SH-SY5Y (cell line): Measurements from ENCODE around the gene STX4.

Source experiments
- GATA2 ChIP-seq: IDR thresholded peaks from 2 replicates; pipeline ENCODE4 v1.6.1; 2011; ENCODE audit warnings: mild to moderate bottlenecking, low read depth, low read length
- GATA3 ChIP-seq: IDR thresholded peaks from 2 replicates; pipeline ENCODE4 v1.6.1; 2011; ENCODE audit warnings: low read depth, mild to moderate bottlenecking, low read length, moderate library complexity

STX4 gene

DNA sequence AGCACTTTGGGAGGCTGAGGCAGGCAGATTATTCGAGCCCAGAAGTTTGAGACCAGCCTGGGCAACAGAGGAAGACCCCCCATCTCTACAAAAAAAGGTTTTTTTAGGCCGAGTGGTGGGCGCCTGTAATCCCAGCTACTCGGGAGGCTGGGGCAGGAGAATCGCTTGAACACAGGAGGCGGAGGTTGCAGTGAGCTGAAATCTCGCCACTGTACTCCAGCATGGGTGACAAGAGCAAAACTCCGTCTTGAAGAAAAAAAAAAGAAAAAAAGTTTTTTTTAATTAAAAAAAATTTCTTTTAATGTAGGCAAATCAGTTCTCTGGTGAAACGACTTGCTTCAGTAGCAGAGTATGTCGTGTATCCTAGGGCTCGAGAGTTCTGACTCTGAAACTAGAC, 37.4 kb upstream of the STX4 start:
- TF ChIP-seq GATA2 (no peak), GATA3 (no peak)

DNA sequence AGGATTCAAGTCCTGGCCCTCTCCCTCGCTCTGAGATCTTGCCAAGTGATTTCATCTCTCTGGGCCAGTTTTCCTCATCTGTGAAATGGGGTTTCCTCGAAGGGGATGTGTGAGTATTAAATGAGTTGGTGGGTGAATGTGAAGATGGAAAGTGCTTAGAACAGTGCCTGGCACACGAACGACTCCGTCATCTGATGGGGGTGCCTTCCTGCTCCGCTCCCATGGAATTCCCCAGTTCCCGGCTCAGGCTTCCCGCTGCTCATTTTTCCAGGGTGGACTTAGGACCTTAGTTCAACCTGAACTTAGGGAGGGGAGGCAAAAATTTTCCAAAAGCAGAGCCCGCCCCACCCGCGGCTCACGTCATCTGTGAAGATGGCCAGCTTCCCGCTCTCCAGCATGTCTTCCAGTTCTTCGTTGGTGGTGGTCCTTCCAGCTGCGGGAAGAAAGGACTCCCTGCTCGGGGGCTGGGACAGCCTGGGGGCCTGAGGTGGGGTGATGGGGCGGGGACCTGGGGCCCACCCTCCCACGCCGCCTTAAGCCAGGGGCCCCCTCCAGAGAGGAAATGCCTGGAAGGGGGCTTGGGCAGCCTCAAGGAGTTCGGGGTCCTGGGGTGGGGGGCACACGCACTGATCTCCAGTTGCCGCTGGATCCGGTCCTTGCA, 36.9 kb upstream of the STX4 start:
- TF ChIP-seq GATA2 (no peak), GATA3 (no peak)

GRCh38 chr16:30996985-30997724, 36.2 kb upstream of the STX4 start:
- no peak for TF ChIP-seq GATA2
- TF ChIP-seq GATA3, result no peak

DNA sequence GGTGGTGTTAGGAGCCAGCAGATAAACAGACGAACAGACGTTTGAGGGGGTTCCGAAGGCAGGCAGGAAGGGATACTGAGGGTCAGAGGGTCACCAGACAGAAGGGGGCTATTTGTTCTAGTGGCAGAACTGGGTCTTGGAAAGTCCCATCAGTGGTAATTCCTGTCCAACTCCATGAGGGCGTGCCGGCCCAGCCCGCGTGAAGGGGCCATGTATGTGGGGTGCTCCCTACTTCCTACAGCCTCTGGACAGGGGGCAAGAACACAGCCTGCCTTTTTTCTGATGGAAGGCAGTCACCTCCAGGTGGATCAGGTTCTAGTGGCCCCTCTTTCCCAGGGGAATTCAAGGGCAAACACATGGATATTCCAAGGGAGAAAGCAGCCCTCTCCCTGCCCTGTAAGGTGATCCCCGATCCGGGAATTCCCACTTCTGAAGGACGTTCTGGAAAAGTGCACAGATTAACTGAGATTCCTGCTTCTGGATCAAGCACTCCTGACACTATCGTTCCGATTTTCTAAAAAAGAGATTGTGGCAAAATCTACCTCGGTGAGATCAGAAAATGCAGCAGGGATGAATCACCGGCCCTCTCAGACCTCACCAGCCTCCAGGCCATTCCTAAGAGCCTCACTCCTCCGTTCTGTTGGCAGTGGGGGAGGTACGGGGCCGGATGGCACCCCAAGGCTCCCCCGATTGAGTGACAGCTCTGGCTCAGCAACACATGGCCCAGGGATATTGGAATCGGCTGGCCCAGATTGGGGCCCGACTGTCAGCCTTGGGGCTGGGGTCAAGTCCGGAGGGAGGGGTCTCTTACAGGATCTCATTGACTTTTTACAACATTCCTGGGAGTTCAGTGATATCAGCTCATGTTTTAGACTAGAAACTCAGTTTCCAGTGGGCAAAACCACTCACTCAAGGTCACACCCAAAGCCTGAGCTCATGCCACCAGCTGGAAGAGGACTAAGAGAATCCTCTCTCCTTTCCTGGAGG, 35.3 kb upstream of the STX4 start:
- TF ChIP-seq GATA2 (no peak), GATA3 (no peak)

DNA sequence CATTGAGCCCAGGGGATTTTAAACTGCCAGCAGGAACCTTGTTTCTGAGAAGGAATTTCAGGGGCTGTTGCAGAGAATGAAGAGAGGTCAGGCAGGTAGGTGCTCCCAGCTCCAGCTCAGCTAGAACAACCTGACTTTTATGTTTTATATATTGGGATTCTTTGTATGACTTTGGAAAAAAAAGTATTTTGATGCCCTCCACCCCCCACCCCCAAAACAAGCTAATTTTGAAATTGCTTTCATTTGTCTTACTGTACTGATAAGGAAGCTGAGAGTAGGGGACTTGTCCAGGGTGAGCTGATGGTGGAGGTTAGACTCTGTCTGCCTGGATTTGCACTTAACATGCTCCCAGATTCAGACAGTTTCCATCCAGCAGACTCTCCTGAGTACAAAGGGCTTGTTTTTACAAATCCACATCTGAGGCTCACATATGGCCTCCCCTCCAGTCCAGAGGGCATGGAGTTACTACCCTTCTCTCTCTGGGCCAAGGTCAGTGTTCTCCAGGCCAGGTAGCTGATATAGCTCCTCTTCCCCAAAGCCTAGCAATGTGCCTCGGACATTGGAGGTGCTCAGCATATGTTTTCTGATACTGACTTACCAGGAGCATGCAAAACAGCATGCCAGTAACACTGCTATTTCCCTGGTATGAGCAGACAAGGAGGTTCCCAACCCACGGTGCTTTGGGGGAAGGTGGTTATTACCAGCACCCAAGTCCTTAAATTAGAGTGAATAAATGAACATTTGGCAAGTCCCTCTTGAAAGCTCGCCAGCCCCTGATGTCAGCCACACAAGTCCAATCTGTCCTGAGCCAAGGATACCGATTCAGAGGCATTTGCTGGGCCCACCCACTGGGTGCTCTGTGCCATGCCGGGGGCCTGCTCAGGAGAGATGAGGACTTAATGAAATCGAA, 34.3 kb upstream of the STX4 start:
- no peak for TF ChIP-seq GATA3
- no peak for TF ChIP-seq GATA2

DNA sequence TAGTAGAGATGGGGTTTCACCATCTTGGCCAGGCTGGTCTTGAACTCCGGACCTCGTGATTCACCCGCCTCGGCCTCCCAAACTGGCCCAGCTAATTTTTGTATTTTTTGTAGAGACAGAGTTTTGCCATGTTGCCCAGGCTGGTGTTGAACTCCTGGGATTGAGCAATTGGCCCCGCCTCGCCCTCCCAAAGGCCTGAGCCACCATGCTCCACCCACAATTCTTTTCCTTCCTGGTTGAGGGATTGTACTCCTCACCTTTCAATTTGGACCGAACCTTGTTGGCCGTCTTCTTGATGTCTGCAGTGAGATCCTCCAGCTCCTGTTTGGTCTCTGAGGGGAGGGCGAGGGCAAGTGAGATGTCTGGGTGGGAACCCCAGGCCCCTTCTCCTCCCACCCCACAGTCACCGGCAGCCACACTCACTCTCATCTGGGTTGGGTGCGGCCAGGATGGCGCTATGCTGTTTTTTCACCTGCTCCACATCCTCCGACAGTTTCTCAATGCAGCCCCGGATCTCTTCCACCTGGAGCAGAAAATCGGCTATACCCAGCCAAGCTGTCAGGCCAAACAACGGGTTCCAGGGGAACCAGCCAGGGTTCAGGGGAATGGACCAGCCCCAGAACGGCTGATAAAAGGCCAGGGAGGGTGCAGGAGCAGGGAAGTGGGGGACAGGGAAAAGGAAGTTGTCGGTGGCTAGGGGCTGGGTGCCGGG, 32.5 kb upstream of the STX4 start:
- no peak for TF ChIP-seq GATA3
- no peak for TF ChIP-seq GATA2

DNA sequence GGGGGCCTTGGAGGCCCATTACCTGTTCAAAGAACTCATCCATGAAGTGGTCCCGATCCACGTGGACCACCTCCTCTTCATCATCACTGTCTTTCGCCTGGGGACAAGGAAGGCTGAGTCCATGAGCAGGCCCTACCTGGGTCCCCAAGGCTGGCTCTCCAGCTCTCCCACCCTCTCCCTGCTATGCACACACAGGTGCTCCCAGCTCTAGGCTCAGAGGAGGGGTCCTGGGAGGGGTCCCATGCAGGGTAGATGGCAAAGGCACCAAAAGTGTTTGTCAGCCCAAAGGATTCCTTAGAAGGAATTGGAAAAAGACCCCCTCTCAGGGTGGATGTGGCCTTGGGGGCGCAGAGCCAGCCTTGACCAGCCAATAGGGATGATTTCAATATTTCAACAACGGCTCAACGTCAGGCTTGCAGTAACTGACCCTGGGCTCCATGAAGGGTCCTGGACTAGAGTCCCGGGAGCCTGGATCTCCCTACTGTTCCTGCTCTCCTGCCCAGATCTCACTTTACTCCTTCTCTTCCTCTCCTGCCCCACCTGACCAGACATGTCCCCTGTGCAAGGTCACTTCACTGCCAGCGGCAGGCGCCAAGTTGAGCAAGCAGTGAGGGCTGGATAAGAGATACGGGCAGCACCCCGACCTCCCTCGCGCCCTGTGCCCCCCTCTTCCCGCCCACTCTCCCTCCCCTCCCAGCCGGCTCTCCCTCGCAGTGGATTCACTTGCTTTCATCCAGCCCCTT, 31.7 kb upstream of the STX4 start:
- TF ChIP-seq GATA3 (no peak), GATA2 (no peak)

DNA sequence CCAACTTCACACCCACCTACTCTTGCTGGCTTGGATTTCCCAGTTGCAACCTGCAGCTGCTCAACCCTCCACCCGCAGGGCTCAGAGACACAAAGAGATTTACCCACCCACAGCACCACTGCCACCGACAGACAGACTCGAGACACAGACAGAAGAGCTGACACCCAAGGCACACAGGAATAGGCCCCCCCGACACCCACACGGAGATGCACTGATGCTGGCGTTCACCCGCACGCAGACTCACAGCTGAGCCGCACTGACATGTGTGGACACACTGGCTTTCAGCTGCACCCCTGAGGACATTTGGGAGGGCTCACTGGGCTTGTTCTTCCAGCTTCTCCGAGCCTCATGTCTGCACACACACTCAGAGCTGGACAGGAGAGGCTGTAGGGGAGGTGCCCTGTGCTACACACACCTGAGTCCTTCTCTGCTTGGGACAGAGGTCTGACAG, 31.1 kb upstream of the STX4 start:
- TF ChIP-seq GATA2 (no peak), GATA3 (no peak)

DNA sequence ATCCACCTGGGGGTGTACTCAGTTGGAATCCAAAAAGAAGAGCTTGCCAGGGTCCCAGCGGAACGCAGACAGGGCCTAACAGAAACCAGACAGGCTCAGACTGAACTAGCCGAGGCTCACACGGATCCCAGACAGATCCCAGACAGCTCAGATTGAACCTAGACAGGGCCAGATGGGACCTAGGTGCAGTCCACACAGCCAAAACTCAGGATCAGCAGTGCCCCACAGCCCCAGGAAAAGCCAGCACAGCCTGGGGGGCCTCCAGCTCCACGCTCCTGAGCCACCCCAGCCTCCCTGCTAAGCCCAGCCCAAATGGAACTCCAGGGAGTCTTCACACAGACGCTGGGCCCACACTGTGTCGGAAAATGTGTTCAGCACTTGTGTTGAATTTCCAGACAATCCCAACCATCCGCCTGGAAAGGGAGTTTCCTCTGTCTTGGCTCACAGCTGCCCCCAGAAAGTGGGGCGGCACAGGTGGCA, 30.5 kb upstream of the STX4 start:
- TF ChIP-seq GATA3, result no peak
- no peak for TF ChIP-seq GATA2

DNA sequence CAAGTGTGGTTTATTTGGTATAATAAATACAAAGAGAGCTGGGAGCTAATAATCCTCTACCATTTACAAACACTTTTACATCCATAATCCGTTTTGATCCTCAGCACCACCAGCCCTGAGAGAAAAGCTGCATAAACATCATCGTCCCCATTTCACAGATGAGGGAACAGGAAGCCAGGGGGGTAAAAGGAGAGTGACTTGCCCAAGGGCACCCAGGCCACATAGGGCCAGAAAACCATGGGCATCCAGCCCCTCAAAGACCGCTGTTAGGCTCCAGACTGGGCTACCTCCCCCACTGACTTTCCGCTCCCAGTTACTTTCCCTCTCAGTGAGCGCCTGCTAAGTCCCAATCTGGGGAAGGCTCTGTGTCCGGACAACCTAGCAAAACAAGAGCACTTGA, 29.6 kb upstream of the STX4 start:
- TF ChIP-seq GATA2 (no peak), GATA3 (no peak)

DNA sequence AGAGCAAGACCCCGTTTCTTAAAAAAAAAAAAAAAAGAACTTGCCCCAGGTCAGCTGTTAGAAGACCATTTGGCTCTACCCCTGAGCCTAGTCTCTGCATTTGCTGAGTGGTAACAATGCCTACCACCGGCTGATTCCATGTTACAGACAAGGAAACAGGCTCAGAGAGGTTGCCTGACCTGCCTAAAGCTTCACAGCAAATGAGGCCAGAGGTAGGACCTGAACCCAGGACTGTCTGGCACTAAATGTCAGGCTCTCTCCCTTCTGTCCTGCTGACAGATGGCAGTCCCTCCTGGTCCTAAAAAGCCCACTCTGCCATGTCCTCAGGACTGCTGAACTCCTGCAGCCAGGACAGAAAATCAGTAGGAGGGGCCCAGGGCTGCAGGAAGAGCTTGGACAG, 28.7 kb upstream of the STX4 start:
- no peak for TF ChIP-seq GATA3
- no peak for TF ChIP-seq GATA2
